Measurements from ENCODE around the gene PHLDA3.
A peak's percentile ranks its signal among the peaks of the same experiment; 100 is the strongest.

The PHLDA3 gene

GRCh38 chr1:201468844-201469644 is at the start of gene PHLDA3:
Gene PHLDA3 (minus strand): TSS chr1:201469188. CDS start chr1:201468786, 402 bp downstream.
- peak; percentile 57 for DNase-seq (ENCODE audit: low spot score)

- no peak for DNase-seq (ENCODE audit: low spot score)
These were observed 49.1 kb upstream of the PHLDA3 start for GRCh38 chr1:201518071-201518470.

- no peak for DNase-seq (ENCODE audit: low spot score)
These were observed 48.6 kb upstream of the PHLDA3 start for GRCh38 chr1:201517631-201518030.

- DNase-seq (ENCODE audit: low spot score): no peak
These were observed 47.6 kb upstream of the PHLDA3 start for GRCh38 chr1:201516511-201517127.

- no peak for DNase-seq (ENCODE audit: low spot score)
These were observed 46.9 kb upstream of the PHLDA3 start for GRCh38 chr1:201515895-201516294.

GRCh38 chr1:201515062-201515750 is 46.2 kb upstream of the PHLDA3 start:
- no peak for DNase-seq (ENCODE audit: low spot score)

- no peak for DNase-seq (ENCODE audit: low spot score)
These were observed 45.5 kb upstream of the PHLDA3 start for GRCh38 chr1:201514466-201514865.

- no peak for DNase-seq (ENCODE audit: low spot score)
These were observed 44.7 kb upstream of the PHLDA3 start for GRCh38 chr1:201513498-201514243.

GRCh38 chr1:201511941-201512539 is 43.1 kb upstream of the PHLDA3 start:
- peak; percentile 32 for DNase-seq (ENCODE audit: low spot score)

GRCh38 chr1:201511396-201511940 is 42.5 kb upstream of the PHLDA3 start:
- no peak for DNase-seq (ENCODE audit: low spot score)

GRCh38 chr1:201510734-201511133 is 41.7 kb upstream of the PHLDA3 start:
- no peak for DNase-seq (ENCODE audit: low spot score)

GRCh38 chr1:201509601-201510374 is 40.8 kb upstream of the PHLDA3 start:
- no peak for DNase-seq (ENCODE audit: low spot score)

- DNase-seq (ENCODE audit: low spot score): no peak
These were observed 39.8 kb upstream of the PHLDA3 start for GRCh38 chr1:201508809-201509208.

- no peak for DNase-seq (ENCODE audit: low spot score)
These were observed 38.3 kb upstream of the PHLDA3 start for GRCh38 chr1:201507360-201507675.

GRCh38 chr1:201506557-201507359 is 37.8 kb upstream of the PHLDA3 start, which contains the start of gene CSRP1:
Gene CSRP1 (minus strand): TSS chr1:201507123. CDS start chr1:201496303, 10,820 bp downstream.
- DNase-seq (ENCODE audit: low spot score): peak; percentile 92

- no peak for DNase-seq (ENCODE audit: low spot score)
These were observed 37.1 kb upstream of the PHLDA3 start for GRCh38 chr1:201506092-201506491.

GRCh38 chr1:201505503-201505890 is 36.5 kb upstream of the PHLDA3 start:
- no peak for DNase-seq (ENCODE audit: low spot score)

GRCh38 chr1:201504799-201505502 is 36.0 kb upstream of the PHLDA3 start:
- DNase-seq (ENCODE audit: low spot score): no peak

- DNase-seq (ENCODE audit: low spot score): no peak
These were observed 35.2 kb upstream of the PHLDA3 start for GRCh38 chr1:201504179-201504631.
